Suprapubic skin (tissue), 4 donors: Measurements from ENCODE around the gene LTBP4. TPM values are rescaled to one million over a fixed set of nuclear protein-coding genes. Genes with fewer than 3 reads are reported as not detected.

Experiments used
- DNase-seq, 2 donors: peaks; one replicate each; pipeline ENCODE4 v3.0.0-alpha.2; 2019; ENCODE audit warnings: low spot score in 2 of 2
- H3K27ac ChIP-seq: fragments of 200-600 bp; sonication (generic); one replicate; pipeline ENCODE4 v1.5.1; 2019
- H3K27me3 ChIP-seq: fragments of 200-600 bp; sonication (generic); one replicate; pipeline ENCODE4 v1.5.1; 2019
- H3K36me3 ChIP-seq: fragments of 200-600 bp; sonication (generic); one replicate; pipeline ENCODE4 v1.5.1; 2019
- H3K4me1 ChIP-seq: fragments of 200-600 bp; sonication (generic); one replicate; pipeline ENCODE4 v1.5.1; 2019
- H3K4me3 ChIP-seq: fragments of 200-600 bp; sonication (generic); one replicate; pipeline ENCODE4 v1.5.1; 2019; ENCODE audit warnings: mild to moderate bottlenecking
- H3K9me3 ChIP-seq: fragments of 200-600 bp; sonication (generic); one replicate; pipeline ENCODE4 v1.5.1; 2019
- CTCF ChIP-seq, 2 donors: fragments of 200-600 bp in 1 of 2; fragments of 450-650 bp in 1 of 2; sonication (generic) in 1 of 2; IDR thresholded peaks; one replicate each; pipeline ENCODE4 v1.5.1; 2016 to 2019; ENCODE audit warnings: antibody characterized with exemption in 2 of 2, mild to moderate bottlenecking in 1 of 2, moderate library complexity in 1 of 2
- EP300 ChIP-seq: sonication (generic); formaldehyde crosslinking; IDR thresholded peaks from one replicate; pipeline ENCODE4 v1.6.1; 2017; ENCODE audit warnings: antibody characterized with exemption
- POLR2A ChIP-seq, 2 donors: fragments of 450-650 bp; IDR thresholded peaks; one replicate each; pipeline ENCODE4 v1.6.1; 2017; ENCODE audit warnings: antibody characterized with exemption in 2 of 2, mild to moderate bottlenecking in 2 of 2, moderate library complexity in 2 of 2
- POLR2AphosphoS5 ChIP-seq, 3 donors: sonication (generic); formaldehyde crosslinking; IDR thresholded peaks; one replicate each; pipeline ENCODE4 v1.6.1; 2017; ENCODE audit warnings: antibody characterized with exemption in 3 of 3
- WGBS: methylation state at CpG from one replicate; pipeline ENCODE4 v1.1.5; 2018; 5-methylcytosine and 5-hydroxymethylcytosine counted together
- total RNA-seq, 4 donors: library from RNA; depleted of rRNA; stranded (reverse); fragments of >200 nt; gene quantifications; one replicate each; pipeline ENCODE4 v1.1.0, GENCODE V29; 2016

Gene LTBP4
- total RNA-seq, 4 donors from 2014 or later: 108 to 236 (median 121) TPM

DNA sequence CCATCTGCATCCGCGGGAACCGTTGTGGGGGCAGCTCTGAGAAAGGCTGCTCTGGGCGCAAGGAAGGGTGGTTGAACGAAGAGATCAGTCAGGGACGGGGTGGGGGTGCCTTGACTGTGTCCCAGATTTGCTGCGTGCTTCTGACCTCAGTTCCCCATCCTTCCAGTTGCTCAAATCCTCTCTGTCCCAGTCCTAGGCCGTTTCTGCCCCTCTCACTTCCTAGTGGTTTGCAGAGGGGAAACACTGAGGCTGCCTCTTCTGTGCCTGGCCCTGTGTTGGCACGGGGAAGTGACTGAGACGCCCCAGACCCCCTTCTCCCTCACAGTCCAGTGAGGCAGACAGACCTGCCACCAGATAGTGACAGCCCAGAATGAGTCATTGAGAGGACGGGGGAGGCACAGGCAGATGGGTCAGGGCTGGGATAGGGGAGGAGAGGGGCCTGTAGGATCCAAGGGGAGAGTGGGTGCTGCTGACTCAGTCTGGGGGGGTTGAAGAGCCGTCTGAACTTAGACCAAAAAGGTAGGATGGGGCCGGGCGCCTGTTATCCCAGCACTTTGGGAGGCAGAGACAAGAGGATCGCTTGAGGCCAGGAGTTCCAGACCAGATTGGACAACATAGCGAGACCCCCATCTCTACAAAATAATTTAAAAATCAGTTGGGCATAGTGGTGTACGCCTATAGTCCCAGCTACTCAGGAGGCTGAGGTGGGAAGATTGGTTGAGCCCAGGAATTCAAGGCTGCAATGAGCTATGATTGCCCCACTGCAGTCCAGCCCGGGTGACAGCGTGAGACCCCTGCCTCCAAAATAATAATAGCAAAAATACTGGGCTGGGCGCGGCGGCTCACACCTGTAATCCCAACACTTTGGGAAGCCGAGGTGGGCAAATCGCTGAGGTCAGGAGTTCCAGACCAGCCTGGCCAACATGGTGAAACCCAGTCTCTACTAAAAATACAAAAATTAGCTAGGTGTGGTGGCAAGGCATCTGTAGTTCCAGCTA, 62.8 kb downstream of the LTBP4 start:
- Histone ChIP-seq H3K27ac (peak overlapping the region; percentile 80), H3K27me3 (no peaks in the 10 kb centered on the region), H3K4me3 (peak overlapping the region; percentile 72), H3K36me3 (peaks cover 19% of the 10 kb centered on the region), H3K4me1 (peaks cover 27% of the 10 kb centered on the region), H3K9me3 (no peaks in the 10 kb centered on the region)
- WGBS: 52% methylated on average over 22 of the region's 24 CpGs
- no peak for DNase-seq
- TF ChIP-seq POLR2A (IDR thresholded peaks at IDR 0.05) (no peak), EP300 (no peak), POLR2AphosphoS5 (IDR thresholded peaks at IDR 0.05) (no peak), CTCF (IDR thresholded peaks at IDR 0.05) (no peak)

DNA sequence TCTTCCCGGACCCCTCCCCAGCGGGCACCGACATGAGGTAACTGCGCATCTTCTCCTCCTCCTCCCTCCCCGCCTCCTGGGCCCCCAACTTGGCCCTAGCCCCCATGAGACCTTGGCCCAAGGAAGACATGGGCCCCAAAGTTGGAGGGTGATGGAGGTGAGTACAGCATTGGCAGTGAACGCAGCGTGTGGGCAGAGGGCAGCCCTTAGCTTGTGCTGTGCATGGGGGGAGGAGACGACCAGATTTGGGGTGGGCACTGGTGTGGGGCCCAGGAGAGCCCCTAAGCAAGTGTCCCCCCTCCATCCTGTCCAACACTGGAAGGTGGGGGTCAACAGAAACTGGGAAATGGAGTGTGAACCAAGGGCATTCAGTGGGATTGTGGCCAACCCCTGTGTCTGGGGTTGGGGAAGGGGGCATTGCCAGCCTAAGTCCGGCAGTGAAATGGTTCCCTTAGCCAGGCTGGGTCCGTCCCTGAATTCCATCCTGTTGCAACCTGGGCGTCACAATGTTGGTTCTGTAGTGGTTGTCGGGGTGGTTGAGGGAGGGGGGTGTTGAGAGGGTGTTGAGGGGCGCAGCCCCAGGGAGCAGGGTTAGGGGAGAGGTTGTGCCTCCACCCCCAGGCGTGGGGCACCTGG, 65.8 kb downstream of the LTBP4 start:
- WGBS: 88% methylated on average over 13 of the region's 14 CpGs
- Histone ChIP-seq H3K27ac (no peak overlapping the region), H3K9me3 (no peaks in the 10 kb centered on the region), H3K36me3 (peaks cover 49% of the 10 kb centered on the region), H3K4me3 (no peak overlapping the region), H3K27me3 (no peaks in the 10 kb centered on the region), H3K4me1 (peaks cover 24% of the 10 kb centered on the region)
- TF ChIP-seq CTCF (IDR thresholded peaks at IDR 0.05) (no peak), EP300 (no peak), POLR2A (IDR thresholded peaks at IDR 0.05) (no peak), POLR2AphosphoS5 (IDR thresholded peaks at IDR 0.05) (no peak)
- no peak for DNase-seq

GRCh38 chr19:40667602-40668001, 66.4 kb downstream of the LTBP4 start:
- WGBS: 91% methylated on average over 9 of the region's 14 CpGs
- no peak overlapping the region for H3K4me3 ChIP-seq
- no peak for TF ChIP-seq CTCF (IDR thresholded peaks at IDR 0.05)
- TF ChIP-seq EP300: no peak
- TF ChIP-seq POLR2A (IDR thresholded peaks at IDR 0.05): no peak
- TF ChIP-seq POLR2AphosphoS5 (IDR thresholded peaks at IDR 0.05): no peak
- peaks cover 21% of the 10 kb centered on the region for H3K4me1 ChIP-seq
- H3K36me3 ChIP-seq: peaks cover 55% of the 10 kb centered on the region
- no peak overlapping the region for H3K27ac ChIP-seq
- H3K9me3 ChIP-seq: no peaks in the 10 kb centered on the region
- no peaks in the 10 kb centered on the region for H3K27me3 ChIP-seq
- DNase-seq: no peak

DNA sequence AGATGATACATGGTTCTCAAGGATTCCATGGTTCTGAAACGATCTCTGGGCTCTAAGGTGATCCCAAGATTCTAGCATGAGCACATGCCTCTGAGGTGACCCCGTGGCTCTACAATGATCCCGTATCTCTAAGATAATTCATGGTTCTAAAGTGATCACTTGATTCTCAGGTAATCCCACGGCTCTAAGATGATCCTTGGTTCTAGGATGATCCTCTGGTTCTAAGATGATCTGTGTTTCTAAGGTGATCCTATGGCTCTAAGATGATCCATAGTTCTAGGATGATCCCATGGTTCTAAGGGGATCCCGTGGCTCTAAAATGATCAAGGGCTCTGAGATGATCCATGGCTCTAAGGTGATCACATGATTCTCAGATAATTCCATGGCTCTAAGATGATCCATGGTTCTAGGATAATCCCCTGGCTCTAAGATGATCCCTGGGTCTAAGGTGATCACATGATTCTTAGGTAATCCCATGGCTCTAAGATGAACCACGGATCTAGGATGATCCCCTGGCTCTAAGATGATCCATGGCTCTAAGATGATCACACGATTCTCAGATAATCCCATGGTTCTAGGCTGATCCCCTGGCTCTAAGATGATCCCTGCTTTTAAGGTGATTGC, 67.9 kb downstream of the LTBP4 start:
- Histone ChIP-seq H3K27me3 (no peaks in the 10 kb centered on the region), H3K36me3 (peaks cover 70% of the 10 kb centered on the region), H3K4me1 (peaks cover 10% of the 10 kb centered on the region), H3K27ac (no peak overlapping the region), H3K4me3 (no peak overlapping the region), H3K9me3 (no peaks in the 10 kb centered on the region)
- DNase-seq: no peak
- TF ChIP-seq POLR2AphosphoS5 (IDR thresholded peaks at IDR 0.05): no peak
- TF ChIP-seq CTCF (IDR thresholded peaks at IDR 0.05): no peak
- no peak for TF ChIP-seq POLR2A (IDR thresholded peaks at IDR 0.05)
- TF ChIP-seq EP300: no peak
- WGBS: 90% methylated on average over 7 of the region's 7 CpGs
